Fibroblast of the aortic adventitia (primary cell): ENCODE results near the gene WDR33. TPM values are rescaled to one million over a fixed set of nuclear protein-coding genes. Genes with fewer than 3 reads are reported as not detected.

Source experiments
- DNase-seq: peaks from one replicate; pipeline ENCODE4 v3.0.0-alpha.2; 2010; ENCODE audit warnings: low read depth
- H3K4me3 ChIP-seq: 2 replicates; pipeline ENCODE4 v1.5.1; 2011; ENCODE audit warnings: low read depth, mild to moderate bottlenecking, control low read depth, low read length, moderate library complexity
- CTCF ChIP-seq: IDR thresholded peaks from 2 replicates; pipeline ENCODE4 v1.5.1; 2011; ENCODE audit warnings: mild to moderate bottlenecking, low read length, control low read depth, inconsistent platforms; ENCODE audit not compliant: insufficient read depth
- total RNA-seq: library from RNA; depleted of rRNA; stranded (reverse); fragments of >200 nt; gene quantifications from 2 replicates; pipeline ENCODE4 v1.2.3, GENCODE V29; 2012; ENCODE audit warnings: low replicate concordance

WDR33 gene
- total RNA-seq, 1 donor = 34.4 TPM

GRCh38 chr2:127790694-127791529 is 20.1 kb downstream of the WDR33 start:
- no peak for DNase-seq
- TF ChIP-seq CTCF = no peak
- no peak overlapping the region for H3K4me3 ChIP-seq

GRCh38 chr2:127786048-127786809 is 24.7 kb downstream of the WDR33 start:
- TF ChIP-seq CTCF = no peak
- no peak for DNase-seq
- no peak overlapping the region for H3K4me3 ChIP-seq

GRCh38 chr2:127784965-127785518 is 25.9 kb downstream of the WDR33 start:
- no peak for DNase-seq
- no peak for TF ChIP-seq CTCF
- no peak overlapping the region for H3K4me3 ChIP-seq

GRCh38 chr2:127783101-127783500 is 27.9 kb downstream of the WDR33 start:
- no peak for TF ChIP-seq CTCF
- H3K4me3 ChIP-seq = no peak overlapping the region
- DNase-seq = no peak

GRCh38 chr2:127778850-127779249 is 32.1 kb downstream of the WDR33 start:
- TF ChIP-seq CTCF = no peak
- no peak for DNase-seq
- no peak overlapping the region for H3K4me3 ChIP-seq

GRCh38 chr2:127778447-127778846 is 32.5 kb downstream of the WDR33 start:
- H3K4me3 ChIP-seq = no peak overlapping the region
- no peak for DNase-seq
- TF ChIP-seq CTCF = no peak
